ENCODE data around the gene CEMIP.

The CEMIP gene

DNA sequence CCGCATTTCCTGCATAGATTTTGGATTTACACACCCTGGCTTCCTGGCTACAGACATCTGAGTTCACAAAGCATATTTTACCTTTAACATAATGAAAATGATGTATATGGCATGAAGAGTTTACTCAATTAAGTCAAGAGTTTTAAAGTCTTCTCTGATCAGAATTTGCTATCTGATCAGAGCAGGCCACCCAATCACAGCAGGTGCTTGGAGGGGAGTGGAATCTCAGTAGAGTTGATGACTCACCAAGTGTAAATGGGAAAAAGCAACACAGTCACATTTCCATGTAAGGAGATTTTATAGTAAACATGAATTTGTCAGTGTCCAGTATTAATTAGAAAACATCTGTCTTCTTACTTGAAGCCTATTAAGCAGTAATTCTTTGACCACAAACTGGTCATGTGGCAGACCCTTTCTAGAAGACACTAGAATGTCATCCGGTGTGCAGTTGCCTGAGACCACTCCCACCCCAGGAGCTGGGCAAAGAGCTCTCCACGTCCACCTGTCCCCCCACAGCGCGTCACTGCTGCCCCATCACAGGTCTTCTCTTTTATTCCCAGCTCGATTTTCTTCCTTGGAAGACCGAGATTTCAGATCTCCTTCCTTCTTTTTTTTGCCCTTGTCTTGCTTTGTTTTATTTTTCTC lies 199.6 kb downstream of the CEMIP start:
- DNase-seq (ENCODE audit: low read depth), result peak; percentile 67
- no peak overlapping the region for H3K4me3 ChIP-seq (ENCODE audit: low read depth, low read length)
- TF ChIP-seq, protein P1, sequence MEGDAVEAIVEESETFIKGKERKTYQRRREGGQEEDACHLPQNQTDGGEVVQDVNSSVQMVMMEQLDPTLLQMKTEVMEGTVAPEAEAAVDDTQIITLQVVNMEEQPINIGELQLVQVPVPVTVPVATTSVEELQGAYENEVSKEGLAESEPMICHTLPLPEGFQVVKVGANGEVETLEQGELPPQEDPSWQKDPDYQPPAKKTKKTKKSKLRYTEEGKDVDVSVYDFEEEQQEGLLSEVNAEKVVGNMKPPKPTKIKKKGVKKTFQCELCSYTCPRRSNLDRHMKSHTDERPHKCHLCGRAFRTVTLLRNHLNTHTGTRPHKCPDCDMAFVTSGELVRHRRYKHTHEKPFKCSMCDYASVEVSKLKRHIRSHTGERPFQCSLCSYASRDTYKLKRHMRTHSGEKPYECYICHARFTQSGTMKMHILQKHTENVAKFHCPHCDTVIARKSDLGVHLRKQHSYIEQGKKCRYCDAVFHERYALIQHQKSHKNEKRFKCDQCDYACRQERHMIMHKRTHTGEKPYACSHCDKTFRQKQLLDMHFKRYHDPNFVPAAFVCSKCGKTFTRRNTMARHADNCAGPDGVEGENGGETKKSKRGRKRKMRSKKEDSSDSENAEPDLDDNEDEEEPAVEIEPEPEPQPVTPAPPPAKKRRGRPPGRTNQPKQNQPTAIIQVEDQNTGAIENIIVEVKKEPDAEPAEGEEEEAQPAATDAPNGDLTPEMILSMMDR (conservative IDR thresholded peaks at IDR 0.05; ENCODE audit: low read depth, low read length), result no peak

DNA sequence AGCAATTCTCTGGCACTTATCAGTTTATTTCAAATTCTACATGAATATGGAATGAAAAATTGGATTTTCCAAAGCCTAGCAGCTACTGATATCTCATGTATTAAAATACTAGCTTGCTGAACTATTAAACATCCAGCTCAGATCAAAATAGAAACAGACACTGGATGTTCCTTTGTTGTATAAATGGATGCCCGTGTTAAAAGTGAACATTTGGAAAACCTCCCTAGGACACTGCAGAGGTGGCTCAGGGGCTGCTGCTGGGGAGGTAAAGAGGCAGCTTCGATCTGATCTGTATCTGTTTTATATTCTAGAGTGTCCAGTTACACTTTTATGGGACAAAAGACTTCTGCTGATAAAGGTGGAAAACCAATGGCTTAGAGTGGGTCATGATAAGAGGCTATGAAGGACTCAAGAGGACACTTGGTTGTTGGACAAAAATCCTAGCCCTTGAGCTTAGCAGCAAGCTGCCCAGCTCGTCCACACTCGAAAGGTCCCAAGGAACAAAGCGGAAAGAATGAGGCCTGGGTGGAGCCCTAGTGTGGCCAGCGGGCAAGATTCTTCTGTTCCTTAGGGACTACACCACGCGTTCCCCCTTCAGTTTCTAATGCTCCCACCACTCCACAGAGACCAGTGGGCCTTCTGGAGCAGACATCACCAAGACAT lies 200.5 kb downstream of the CEMIP start:
- no peak for DNase-seq (ENCODE audit: low read depth)
- no peak overlapping the region for H3K4me3 ChIP-seq (ENCODE audit: low read depth, low read length)
- TF ChIP-seq, protein P1 (conservative IDR thresholded peaks at IDR 0.05; ENCODE audit: low read depth, low read length), result no peak

DNA sequence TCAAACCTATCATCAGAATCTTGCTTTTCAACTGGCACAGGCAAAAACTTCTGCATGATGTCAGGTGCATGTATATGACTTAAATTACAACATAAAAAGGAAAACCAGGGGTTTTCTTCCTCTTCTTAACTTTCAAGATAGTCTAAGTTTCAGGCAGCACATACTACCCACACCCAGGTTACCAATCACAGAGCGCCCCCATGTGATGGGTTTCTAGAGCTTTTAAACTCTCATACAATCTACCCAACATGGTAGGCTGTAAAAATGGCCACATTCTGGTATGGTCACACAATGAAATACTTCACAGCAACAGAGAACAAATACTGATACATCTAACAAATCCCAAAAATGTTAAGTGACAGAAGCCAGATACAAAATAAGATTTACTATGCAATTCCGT lies 203.0 kb downstream of the CEMIP start:
- no peak overlapping the region for H3K4me3 ChIP-seq (ENCODE audit: low read depth, low read length)
- DNase-seq (ENCODE audit: low read depth), result no peak
- TF ChIP-seq, protein P1 (conservative IDR thresholded peaks at IDR 0.05; ENCODE audit: low read depth, low read length), result no peak

DNA sequence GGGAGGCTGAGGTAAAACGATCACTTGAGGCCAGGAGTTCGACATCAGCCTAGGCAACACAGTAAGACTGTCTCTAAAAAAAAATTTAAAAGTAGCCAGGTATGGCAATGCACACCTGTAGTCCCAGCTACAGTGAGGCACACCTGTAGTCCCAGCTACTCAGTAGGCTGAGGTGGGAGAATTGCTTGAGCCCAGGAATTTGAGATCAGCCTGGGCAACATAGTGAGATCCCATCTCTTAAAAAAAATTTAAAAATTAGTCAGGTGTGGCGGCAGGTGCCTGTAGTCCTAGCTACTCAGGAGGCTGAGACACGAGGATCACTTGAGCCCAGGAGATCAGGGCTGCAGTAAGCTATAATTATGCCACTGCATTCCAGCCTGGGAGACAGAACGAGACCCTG lies 203.7 kb downstream of the CEMIP start:
- H3K4me3 ChIP-seq (ENCODE audit: low read depth, low read length), result no peak overlapping the region
- DNase-seq (ENCODE audit: low read depth), result no peak
- TF ChIP-seq, protein P1 (conservative IDR thresholded peaks at IDR 0.05; ENCODE audit: low read depth, low read length), result no peak

DNA sequence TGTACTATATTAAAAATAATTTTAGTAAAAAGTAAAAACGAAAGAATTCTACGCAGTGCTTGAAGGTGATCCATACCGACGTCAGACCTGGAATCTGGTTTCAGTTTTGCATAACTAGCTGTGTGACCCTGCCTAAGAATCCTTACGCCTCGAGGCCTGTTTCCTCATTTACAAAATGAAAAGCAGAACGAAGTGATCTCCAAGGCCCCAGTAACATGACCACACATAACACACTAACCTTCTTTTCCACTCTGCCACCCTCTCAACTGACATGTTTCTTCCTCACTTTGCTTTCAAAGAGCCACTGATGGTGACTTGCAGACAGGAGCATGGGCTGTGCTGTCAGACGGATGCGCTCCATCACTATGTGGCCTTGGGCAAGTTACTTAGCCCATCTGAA lies 205.7 kb downstream of the CEMIP start:
- TF ChIP-seq, protein P1 (conservative IDR thresholded peaks at IDR 0.05; ENCODE audit: low read depth, low read length), result no peak
- peak; percentile 56 for DNase-seq (ENCODE audit: low read depth)
- H3K4me3 ChIP-seq (ENCODE audit: low read depth, low read length), result no peak overlapping the region

DNA sequence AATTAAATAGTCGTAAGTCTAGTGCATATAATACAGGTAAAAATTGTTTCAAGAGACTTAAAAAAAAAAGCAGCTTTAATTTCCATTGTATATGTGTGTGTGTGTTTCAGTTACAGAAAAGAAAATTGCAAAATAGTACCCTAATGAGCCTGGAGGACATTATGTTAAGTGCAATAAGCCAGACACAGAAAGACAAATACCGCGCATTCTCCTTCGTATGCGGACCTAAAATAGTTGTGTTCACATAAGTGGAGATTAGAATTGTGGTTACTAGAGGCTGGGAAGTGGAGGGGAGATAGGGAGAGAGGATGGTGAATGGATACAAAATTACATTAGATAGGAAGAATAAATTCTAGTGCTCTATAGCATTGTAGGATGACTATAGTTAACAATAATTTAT lies 206.8 kb downstream of the CEMIP start:
- H3K4me3 ChIP-seq (ENCODE audit: low read depth, low read length), result no peak overlapping the region
- DNase-seq (ENCODE audit: low read depth), result no peak
- TF ChIP-seq, protein P1 (conservative IDR thresholded peaks at IDR 0.05; ENCODE audit: low read depth, low read length), result no peak

DNA sequence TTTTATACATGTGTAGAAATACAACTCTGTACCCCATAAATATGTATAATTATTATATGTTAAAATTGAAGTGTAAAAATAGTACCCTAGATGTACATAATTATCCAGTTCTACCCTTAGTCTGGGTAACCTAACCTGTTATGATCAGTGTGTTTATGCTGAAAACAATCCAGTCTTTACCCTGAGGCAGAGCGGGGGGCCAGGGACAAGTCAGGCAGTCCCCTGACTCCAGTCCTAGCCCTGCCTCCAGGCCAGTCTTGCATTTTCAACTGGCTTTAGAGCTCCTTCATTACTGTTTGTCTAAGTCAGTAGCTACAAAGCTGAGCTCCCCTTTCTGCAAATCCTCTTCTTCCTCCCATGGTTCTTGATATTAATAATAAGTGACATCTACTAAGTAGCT lies 207.3 kb downstream of the CEMIP start:
- DNase-seq (ENCODE audit: low read depth), result no peak

More for the DNA sequence above, 207.3 kb downstream of the CEMIP start:
- H3K4me3 ChIP-seq (ENCODE audit: low read depth, low read length), result no peak overlapping the region
- TF ChIP-seq, protein P1 (conservative IDR thresholded peaks at IDR 0.05; ENCODE audit: low read depth, low read length), result no peak
